A673 (cell line): ENCODE data around the gene ST6GALNAC5. TPM values are rescaled to one million over a fixed set of nuclear protein-coding genes. Genes with fewer than 3 reads are reported as not detected.

ENCODE experiments used
- BruUV-seq: library from RNA; stranded (reverse); fragments of 400-500 nt; replicated peaks from 2 replicates; lab custom pipeline; 2021; lab: Mats Ljungman, UMichigan
- CTCF ChIA-PET: fragments of 300-600 bp; sonication (Branson Sonifier 250); formaldehyde crosslinking; loops from one replicate; lab custom pipeline; 2022; ENCODE audit warnings: antibody characterized with exemption; lab: Charles Lee
- POLR2A ChIA-PET: fragments of 300-600 bp; sonication (Branson Sonifier 250); formaldehyde crosslinking; loops from one replicate; lab custom pipeline; 2022; ENCODE audit warnings: antibody characterized with exemption; ENCODE audit not compliant: low non-redundant PET; lab: Charles Lee
- DNase-seq: peaks from one replicate; pipeline ENCODE4 v3.0.0-alpha.2; 2015; ENCODE audit warnings: low spot score
- H3K27ac ChIP-seq: fragments of 200-600 bp; sonication (generic); 2 replicates; pipeline ENCODE4 v1.5.1; 2016; ENCODE audit warnings: mixed run types, low read depth, mild to moderate bottlenecking, mixed read lengths, antibody characterized with exemption, low read length; ENCODE audit not compliant: poor library complexity, severe bottlenecking
- H3K27me3 ChIP-seq: fragments of 200-600 bp; sonication (generic); replicated peaks from 2 replicates; pipeline ENCODE4 v1.6.1; 2017; ENCODE audit warnings: mixed run types, low read depth, mild to moderate bottlenecking, mixed read lengths, antibody characterized with exemption, low read length; ENCODE audit not compliant: insufficient read depth, poor library complexity
- H3K36me3 ChIP-seq: fragments of 200-600 bp; sonication (generic); 2 replicates; pipeline ENCODE4 v1.6.1; 2016; ENCODE audit warnings: mixed run types, mild to moderate bottlenecking, mixed read lengths, antibody characterized with exemption, low read length; ENCODE audit not compliant: insufficient read depth, poor library complexity, severe bottlenecking
- H3K4me1 ChIP-seq: fragments of 200-600 bp; sonication (generic); 2 replicates; pipeline ENCODE4 v1.6.1; 2017; ENCODE audit warnings: mixed run types, mild to moderate bottlenecking, mixed read lengths, antibody characterized with exemption, low read length; ENCODE audit not compliant: insufficient read depth, poor library complexity, severe bottlenecking
- H3K4me3 ChIP-seq: fragments of 200-600 bp; sonication (generic); 2 replicates; pipeline ENCODE4 v1.5.1; 2016; ENCODE audit warnings: low read depth, mixed run types, mild to moderate bottlenecking, mixed read lengths, low read length; ENCODE audit not compliant: poor library complexity, severe bottlenecking
- H3K9me3 ChIP-seq: fragments of 200-600 bp; sonication (generic); 2 replicates; pipeline ENCODE4 v1.6.1; 2016; ENCODE audit warnings: mixed run types, low read depth, mild to moderate bottlenecking, mixed read lengths, antibody characterized with exemption, low read length; ENCODE audit not compliant: poor library complexity, severe bottlenecking
- CTCF ChIP-seq: fragments of 300-800, 200-600 bp; sonication (generic); conservative IDR thresholded peaks from 2 replicates; pipeline ENCODE4 v1.5.1; 2017; ENCODE audit warnings: low read depth, mild to moderate bottlenecking, antibody characterized with exemption, low read length, moderate library complexity, mixed read lengths
- EZH2 ChIP-seq: fragments of 200-600 bp; sonication (generic); IDR thresholded peaks from 2 replicates; pipeline ENCODE4 v1.6.1; 2017; ENCODE audit warnings: borderline replicate concordance, low read depth, mild to moderate bottlenecking, mixed read lengths, antibody characterized with exemption, low read length; ENCODE audit not compliant: poor library complexity, severe bottlenecking
- intact Hi-C: fragments of 100-400 bp; cut with micrococcal nuclease; formaldehyde crosslinking; loops from one replicate; pipeline ENCODE4 v1.10.0; 2022; ENCODE audit not compliant: unreplicated experiment
- total RNA-seq: library from RNA; stranded (reverse); gene quantifications from 2 replicates; pipeline ENCODE4 v1.2.3, GENCODE V29; 2021

ST6GALNAC5 gene
- total RNA-seq, 1 experiment from 2014 or later = not detected

- DNase-seq = no peak
- Histone ChIP-seq H3K36me3 (no peaks in the 10 kb centered on the region), H3K9me3 (no peaks in the 10 kb centered on the region), H3K4me3 (no peak overlapping the region), H3K4me1 (peaks cover 6% of the 10 kb centered on the region), H3K27me3 (peaks cover 89% of the 10 kb centered on the region), H3K27ac (no peak overlapping the region)
- ChIA-PET POLR2A (no interaction called here), CTCF (no interaction called here)
- intact Hi-C loops = loop anchor here (10.0 kb wide), 1 partner anchor 532 kb away; no protein-coding TSS in a partner anchor
- BruUV-seq = no TSS peak
- no peak for TF ChIP-seq EZH2
- no peak for TF ChIP-seq CTCF
Measured at GRCh38 chr1:76866566-76866965, 714 bp upstream of the ST6GALNAC5 start.

GRCh38 chr1:76868154-76868882 is 1.0 kb downstream of the ST6GALNAC5 start:
- POLR2A ChIA-PET = no interaction called here
- peak; percentile 27 for DNase-seq
- TF ChIP-seq CTCF = 0 out of 2 replicates have a peak, but pooled peaks have one; percentile 22
- peak; percentile 87 for TF ChIP-seq EZH2
- H3K27ac ChIP-seq = no peak overlapping the region
- BruUV-seq = no TSS peak
- peaks cover 6% of the 10 kb centered on the region for H3K4me1 ChIP-seq
- peaks cover 84% of the 10 kb centered on the region for H3K27me3 ChIP-seq
- no peaks in the 10 kb centered on the region for H3K36me3 ChIP-seq
- CTCF ChIA-PET = no interaction called here
- intact Hi-C loops = loop anchor here (10.0 kb wide), 1 partner anchor 534 kb away; no protein-coding TSS in a partner anchor
- no peaks in the 10 kb centered on the region for H3K9me3 ChIP-seq
- H3K4me3 ChIP-seq = peak overlapping the region; percentile 36

GRCh38 chr1:76868916-76869315 is 1.6 kb downstream of the ST6GALNAC5 start:
- intact Hi-C loops = loop anchor here (10.0 kb wide), 1 partner anchor 534 kb away; no protein-coding TSS in a partner anchor
- CTCF ChIA-PET = no interaction called here

More at GRCh38 chr1:76868916-76869315, 1.6 kb downstream of the ST6GALNAC5 start:
- Histone ChIP-seq H3K9me3 (no peaks in the 10 kb centered on the region), H3K4me3 (no peak overlapping the region), H3K4me1 (peaks cover 6% of the 10 kb centered on the region), H3K36me3 (no peaks in the 10 kb centered on the region), H3K27ac (no peak overlapping the region), H3K27me3 (peaks cover 78% of the 10 kb centered on the region)
- DNase-seq = no peak
- TF ChIP-seq CTCF (no peak), EZH2 (no peak)
- POLR2A ChIA-PET = no interaction called here
- no TSS peak for BruUV-seq
